ENCODE data around the gene POU2F1. TPM values are rescaled to one million over a fixed set of nuclear protein-coding genes. Genes with fewer than 3 reads are reported as not detected.
"Not testable (repeated sequence)": the region's sequence is repeated elsewhere in the genome, so short reads cannot be mapped to it uniquely, and the experiment has no call there.

The POU2F1 gene
- total RNA-seq, 1 experiment from 2014 or later: 11.6 TPM

DNA sequence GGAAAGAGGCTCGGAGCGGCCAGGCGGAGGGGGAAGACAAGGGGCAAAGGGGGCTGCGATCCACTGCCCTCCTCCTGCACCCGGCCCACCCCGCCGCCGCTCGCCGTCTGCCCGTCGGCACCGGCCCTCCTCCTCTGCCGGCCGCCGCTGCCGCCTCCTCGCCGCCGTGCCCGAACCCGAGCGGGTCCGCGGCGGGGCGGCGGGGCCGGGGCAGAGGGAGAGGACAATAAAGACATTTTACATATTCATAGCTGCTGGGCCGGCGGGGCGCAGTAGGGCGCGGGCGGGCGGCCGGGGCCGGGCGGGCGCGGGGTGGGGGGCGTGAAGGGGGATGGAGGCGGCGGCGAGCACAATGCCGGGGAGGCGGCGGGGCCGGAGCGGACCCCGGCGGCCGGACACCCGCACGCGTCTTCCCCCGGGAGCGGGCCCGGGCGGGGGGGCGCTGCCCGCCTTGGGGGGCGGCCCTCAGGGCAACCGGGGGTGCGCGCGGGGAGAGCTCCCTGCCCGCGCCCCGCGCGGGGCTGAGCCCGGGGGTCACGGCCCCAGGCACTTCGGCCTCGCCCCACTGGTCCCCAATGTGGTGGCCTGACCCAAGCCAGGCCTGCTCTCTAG is 546 bp downstream of the POU2F1 start:
- Mint-ChIP-seq H3K36me3 (ENCODE audit: insufficient read depth, unreplicated experiment) (peaks cover 12% of the 10 kb centered on the region), H3K4me3 (ENCODE audit: unreplicated experiment) (peak overlapping the region; percentile 100), H3K4me1 (ENCODE audit: insufficient read depth, unreplicated experiment) (peaks cover 37% of the 10 kb centered on the region), H3K27ac (ENCODE audit: low read depth, unreplicated experiment) (peak overlapping the region; percentile 100), H3K9me3 (ENCODE audit: unreplicated experiment) (no peaks in the 10 kb centered on the region), H3K27me3 (ENCODE audit: insufficient read depth, unreplicated experiment) (no peaks in the 10 kb centered on the region)
- intact Hi-C loops (cut with micrococcal nuclease): loop anchor here (2.0 to 5.0 kb wide), 5 partner anchors 92 to 466 kb away; no protein-coding TSS in a partner anchor
- no TSS peak for BruUV-seq (replicated peaks)
- TF ChIP-seq CTCF (IDR thresholded peaks at IDR 0.05; ENCODE audit: unreplicated experiment): no peak
- CTCF ChIA-PET: interaction anchor here (1.0 to 8.3 kb wide), 21 partner anchors 11 to 1297 kb away, joined by 3 to 190 read pairs (median 7); partner anchors contain the start of gene ILDR2
- DNase-seq (ENCODE audit: unreplicated experiment): no peak
- POLR2A ChIA-PET: interaction anchor here (0.6 to 5.5 kb wide), 20 partner anchors 11 to 1589 kb away, joined by 3 to 51 read pairs (median 14); partner anchors contain the start of genes POGK and TADA1

DNA sequence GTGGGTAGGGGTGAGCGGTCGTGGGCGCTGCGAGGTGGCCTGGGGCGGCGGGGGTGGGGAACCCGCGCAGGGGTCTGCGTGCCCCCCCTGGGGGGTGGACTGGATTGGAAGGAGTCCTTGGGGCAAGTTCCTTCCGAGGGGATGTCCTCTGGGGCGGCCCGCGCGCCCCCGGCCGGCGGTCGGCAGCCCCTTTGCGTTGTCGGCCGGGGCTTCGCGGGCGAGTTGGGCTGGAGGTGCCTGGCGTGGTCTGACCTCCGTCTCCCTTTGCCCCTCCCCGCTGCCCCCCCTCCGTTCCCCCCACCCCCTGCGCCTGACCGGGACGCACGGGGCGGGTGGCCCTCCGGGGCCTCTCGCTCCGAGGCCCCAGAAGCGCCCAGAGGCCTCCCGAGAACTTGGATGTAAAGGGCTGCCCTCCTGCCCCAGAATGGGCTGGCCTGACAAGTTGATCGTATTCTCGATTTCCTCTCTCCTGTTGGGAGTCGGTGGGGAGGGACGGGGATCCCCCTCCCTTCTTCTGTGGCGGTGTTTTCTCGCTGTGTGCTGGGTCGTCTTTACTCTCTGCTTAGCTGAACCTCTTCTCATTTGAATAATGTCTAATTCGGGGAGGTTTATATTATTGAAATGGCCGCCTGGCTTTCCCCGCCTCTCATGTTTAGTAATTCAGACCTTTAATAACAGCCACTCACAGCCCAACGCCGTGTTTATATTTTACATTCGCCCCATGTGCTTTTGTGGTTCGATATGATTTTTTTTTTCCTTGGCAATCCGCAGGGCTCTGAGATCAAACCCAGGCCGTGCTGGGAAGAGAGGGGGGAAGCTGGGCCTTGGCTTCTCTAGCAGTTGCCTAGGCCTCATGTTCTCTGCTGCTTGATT is 1.3 kb downstream of the POU2F1 start:
- intact Hi-C loops (cut with micrococcal nuclease): loop anchor here (2.0 to 5.0 kb wide), 5 partner anchors 93 to 465 kb away; no protein-coding TSS in a partner anchor
- CTCF ChIA-PET: interaction anchor here (0.5 to 8.3 kb wide), 23 partner anchors 9 to 1660 kb away, joined by 3 to 190 read pairs (median 4); no protein-coding TSS in a partner anchor
- Mint-ChIP-seq H3K9me3 (ENCODE audit: unreplicated experiment) (no peaks in the 10 kb centered on the region), H3K27ac (ENCODE audit: low read depth, unreplicated experiment) (peak overlapping the region; percentile 100), H3K36me3 (ENCODE audit: insufficient read depth, unreplicated experiment) (peaks cover 12% of the 10 kb centered on the region), H3K27me3 (ENCODE audit: insufficient read depth, unreplicated experiment) (no peaks in the 10 kb centered on the region), H3K4me1 (ENCODE audit: insufficient read depth, unreplicated experiment) (peaks cover 42% of the 10 kb centered on the region), H3K4me3 (ENCODE audit: unreplicated experiment) (peak overlapping the region; percentile 100)
- no peak for TF ChIP-seq CTCF (IDR thresholded peaks at IDR 0.05; ENCODE audit: unreplicated experiment)
- BruUV-seq (replicated peaks): TSS peak; percentile 34
- POLR2A ChIA-PET: interaction anchor here (0.6 to 5.5 kb wide), 39 partner anchors 11 to 1591 kb away, joined by 3 to 51 read pairs (median 4); partner anchors contain the start of genes CREG1, DCAF6, MGST3 and POGK
- peak; percentile 92 for DNase-seq (ENCODE audit: unreplicated experiment)

GRCh38 chr1:167223144-167224103 is 2.7 kb downstream of the POU2F1 start:
- Mint-ChIP-seq H3K9me3 (ENCODE audit: unreplicated experiment) (peaks cover 7% of the 10 kb centered on the region), H3K4me1 (ENCODE audit: insufficient read depth, unreplicated experiment) (peaks cover 54% of the 10 kb centered on the region), H3K27ac (ENCODE audit: low read depth, unreplicated experiment) (peak overlapping the region; percentile 100), H3K27me3 (ENCODE audit: insufficient read depth, unreplicated experiment) (no peaks in the 10 kb centered on the region), H3K4me3 (ENCODE audit: unreplicated experiment) (peak overlapping the region; percentile 100), H3K36me3 (ENCODE audit: insufficient read depth, unreplicated experiment) (peaks cover 12% of the 10 kb centered on the region)
- DNase-seq (ENCODE audit: unreplicated experiment): no peak
- no peak for TF ChIP-seq CTCF (IDR thresholded peaks at IDR 0.05; ENCODE audit: unreplicated experiment)
- no TSS peak for BruUV-seq (replicated peaks)
- CTCF ChIA-PET: interaction anchor here (0.7 to 8.3 kb wide), 20 partner anchors 8 to 1661 kb away, joined by 3 to 190 read pairs (median 4); no protein-coding TSS in a partner anchor
- intact Hi-C loops (cut with micrococcal nuclease): loop anchor here (5.0 kb wide), 2 partner anchors 324 to 464 kb away; no protein-coding TSS in a partner anchor
- POLR2A ChIA-PET: interaction anchor here (0.6 to 5.5 kb wide), 27 partner anchors 9 to 1454 kb away, joined by 3 to 51 read pairs (median 4); partner anchors contain the start of genes CREG1, DCAF6, TADA1 and TMCO1

DNA sequence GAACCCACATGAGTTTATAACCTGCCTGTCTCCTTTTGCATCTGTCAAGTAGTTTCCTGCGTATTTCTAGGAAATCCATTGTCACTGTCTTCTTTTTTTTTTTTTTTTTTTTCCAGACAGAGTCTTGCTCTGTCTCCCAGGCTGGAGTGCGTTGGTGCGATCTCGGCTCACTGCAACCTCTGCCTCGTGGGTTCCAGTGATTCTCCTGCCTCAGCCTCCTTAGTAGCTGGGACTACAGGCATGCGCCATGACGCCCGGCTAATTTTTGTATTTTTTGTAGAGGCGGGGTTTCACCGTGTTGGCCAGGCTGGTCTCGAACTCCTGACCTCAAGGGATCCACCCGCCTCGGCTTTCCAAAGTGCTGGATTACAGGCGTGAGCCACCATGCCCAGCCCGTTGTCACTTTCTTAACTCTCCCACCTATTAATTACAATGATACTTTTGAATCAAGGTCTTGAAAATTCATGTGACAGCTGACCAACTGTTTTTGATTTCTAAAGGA is 4.1 kb downstream of the POU2F1 start:
- not testable (repeated sequence) for H3K4me3 Mint-ChIP-seq (ENCODE audit: unreplicated experiment); H3K27ac Mint-ChIP-seq (ENCODE audit: low read depth, unreplicated experiment); DNase-seq (ENCODE audit: unreplicated experiment); H3K9me3 Mint-ChIP-seq (ENCODE audit: unreplicated experiment); H3K27me3 Mint-ChIP-seq (ENCODE audit: insufficient read depth, unreplicated experiment); BruUV-seq (replicated peaks)
- CTCF ChIA-PET: interaction anchor here (0.8 to 1.1 kb wide), 2 partner anchors 8 to 44 kb away, joined by 3 to 9 read pairs; no protein-coding TSS in a partner anchor
- Mint-ChIP-seq H3K36me3 (ENCODE audit: insufficient read depth, unreplicated experiment) (peaks cover 12% of the 10 kb centered on the region), H3K4me1 (ENCODE audit: insufficient read depth, unreplicated experiment) (peaks cover 45% of the 10 kb centered on the region)
- POLR2A ChIA-PET: interaction anchor here (0.7 kb wide), 1 partner anchor 69 kb away, joined by 3 read pairs; no protein-coding TSS in a partner anchor
- intact Hi-C loops (cut with micrococcal nuclease): loop anchor here (5.0 kb wide), 2 partner anchors 323 to 463 kb away; no protein-coding TSS in a partner anchor
